ENCODE data around the gene CD3E.
"Not testable (repeated sequence)": the region's sequence is repeated elsewhere in the genome, so short reads cannot be mapped to it uniquely, and the experiment has no call there.

The CD3E gene

DNA sequence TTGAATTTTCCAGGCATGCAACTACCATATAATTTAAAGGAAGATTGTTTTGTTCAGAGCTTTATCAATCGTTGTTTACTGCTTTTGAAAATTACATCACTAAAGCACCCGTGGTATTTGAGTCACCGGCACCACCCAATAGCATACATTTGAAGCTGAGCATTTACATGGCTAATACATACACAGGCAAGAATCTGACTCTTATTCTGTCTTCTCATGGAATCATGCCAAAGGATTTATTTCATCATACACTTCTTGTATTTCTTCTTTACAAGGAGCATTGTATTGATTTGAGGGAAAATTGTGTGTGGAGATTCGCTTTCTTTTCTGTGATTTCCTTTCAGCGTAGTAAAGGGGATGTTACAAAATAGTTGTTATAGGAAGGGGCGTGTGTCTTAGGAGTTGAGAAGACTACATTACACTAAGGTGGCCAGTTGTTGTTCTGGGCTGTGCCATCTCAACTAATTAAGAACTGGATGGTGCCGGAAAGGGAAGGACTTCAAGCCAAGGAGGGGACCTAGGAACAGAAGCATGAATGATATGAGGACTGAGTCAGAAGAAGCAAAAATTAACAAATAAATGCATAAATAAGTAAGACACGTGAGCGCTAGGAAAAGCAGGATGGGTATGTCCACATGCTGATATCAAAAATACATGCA is 12.9 kb upstream of the CD3E start:
- DNase-seq: no peak

DNA sequence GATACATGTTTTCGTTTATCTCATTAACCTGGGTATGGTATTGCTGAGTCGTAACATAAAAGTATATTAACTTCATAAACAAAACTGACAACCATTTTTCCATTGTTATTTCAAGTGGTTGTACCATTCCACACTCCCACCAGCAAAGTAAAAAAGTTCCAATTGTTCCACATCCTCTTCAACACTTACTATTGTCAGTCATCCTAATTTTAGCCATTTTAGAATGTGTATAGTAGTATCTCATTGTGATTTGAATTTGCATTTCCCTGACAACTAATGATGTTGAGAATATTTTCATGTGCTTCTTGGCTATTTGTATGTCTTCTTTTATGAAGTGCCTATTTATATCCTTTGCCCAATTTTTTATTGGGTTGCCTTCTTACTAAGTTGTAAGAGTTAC is 10.5 kb upstream of the CD3E start:
- no peak for DNase-seq

DNA sequence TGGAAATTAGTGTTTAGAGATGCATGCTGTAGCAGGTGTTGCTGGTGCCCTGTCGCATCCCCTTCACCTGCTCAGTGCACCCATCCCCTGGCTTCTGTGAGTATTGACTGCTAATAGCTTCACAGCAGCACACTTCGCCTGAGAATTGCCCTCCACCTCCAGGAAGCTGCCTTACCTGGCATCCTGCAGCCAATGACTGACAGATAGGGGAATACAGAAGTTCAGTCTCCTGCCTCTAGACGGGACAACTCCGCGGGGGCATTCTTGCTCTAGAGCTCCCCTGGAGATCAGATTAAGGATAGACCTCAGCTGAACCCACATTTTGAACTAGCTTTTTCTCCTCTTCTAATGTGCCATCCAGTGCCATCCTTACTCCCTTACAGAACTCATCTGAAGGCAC is 9.3 kb upstream of the CD3E start:
- DNase-seq: no peak

DNA sequence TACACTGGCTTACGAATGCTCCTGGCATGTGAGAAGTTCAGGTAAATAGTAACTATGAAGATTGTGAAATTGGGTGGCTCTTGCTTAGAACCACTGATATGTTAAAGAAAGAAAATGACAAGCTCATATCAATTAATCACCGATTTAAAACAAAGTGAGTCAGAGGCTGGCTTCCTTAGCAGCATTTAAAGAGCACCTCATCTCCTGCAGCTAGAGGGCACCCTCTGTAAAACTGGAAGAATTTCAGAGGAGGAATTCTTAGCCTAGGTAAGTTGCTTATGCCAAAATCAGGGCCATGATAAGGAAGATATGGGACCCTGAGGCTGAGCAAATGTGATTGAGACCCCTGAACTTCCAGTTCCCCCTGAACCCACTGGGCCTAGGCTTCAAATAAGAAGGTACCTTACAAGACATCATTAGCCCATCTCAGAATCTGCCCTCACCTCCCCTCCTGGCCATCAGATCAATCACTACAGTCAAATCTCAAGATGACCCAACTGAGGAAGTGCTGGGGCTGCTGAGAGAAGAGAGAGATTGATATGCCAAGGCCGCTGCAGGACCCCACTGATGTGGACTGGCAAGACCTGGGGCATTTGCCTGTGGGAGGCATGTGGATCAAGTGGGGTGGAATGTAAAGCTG is 8.6 kb upstream of the CD3E start:
- no peak for DNase-seq

DNA sequence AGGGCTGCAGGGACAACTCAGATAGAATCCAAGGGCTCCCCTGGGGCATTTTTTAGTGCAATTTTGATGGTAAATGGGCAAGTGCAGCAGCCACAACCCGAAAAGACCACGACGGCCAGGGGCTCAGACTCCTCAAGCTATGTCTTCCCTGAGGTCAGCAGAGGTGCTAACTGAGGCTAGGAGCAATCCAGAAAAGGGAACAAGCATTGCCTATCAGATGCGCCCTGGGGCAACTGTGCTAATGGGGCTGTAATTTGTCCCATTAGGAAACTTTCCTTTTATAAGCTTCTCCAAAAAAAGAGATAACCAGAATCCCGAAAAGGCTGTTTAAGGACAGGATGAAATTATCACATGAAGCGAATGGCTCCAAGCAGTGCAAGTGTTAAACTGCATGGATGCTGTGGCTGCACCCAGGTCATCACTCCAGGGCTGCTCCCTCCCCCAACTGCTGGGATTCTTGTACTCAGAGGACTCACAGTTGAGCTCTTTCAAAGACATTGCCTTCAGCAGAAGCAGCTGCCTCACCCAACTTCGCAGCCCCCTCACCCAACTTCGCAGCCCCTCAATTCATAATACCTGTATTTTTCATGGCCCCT is 2.8 kb upstream of the CD3E start:
- DNase-seq: no peak

DNA sequence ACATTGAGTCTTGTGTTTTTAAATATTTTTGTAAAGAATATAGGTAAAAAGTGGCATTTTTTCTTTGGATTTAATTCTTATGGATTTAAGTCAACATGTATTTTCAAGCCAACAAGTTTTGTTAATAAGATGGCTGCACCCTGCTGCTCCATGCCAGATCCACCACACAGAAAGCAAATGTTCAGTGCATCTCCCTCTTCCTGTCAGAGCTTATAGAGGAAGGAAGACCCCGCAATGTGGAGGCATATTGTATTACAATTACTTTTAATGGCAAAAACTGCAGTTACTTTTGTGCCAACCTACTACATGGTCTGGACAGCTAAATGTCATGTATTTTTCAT is 333 bp upstream of the CD3E start:
- DNase-seq: no peak

DNA sequence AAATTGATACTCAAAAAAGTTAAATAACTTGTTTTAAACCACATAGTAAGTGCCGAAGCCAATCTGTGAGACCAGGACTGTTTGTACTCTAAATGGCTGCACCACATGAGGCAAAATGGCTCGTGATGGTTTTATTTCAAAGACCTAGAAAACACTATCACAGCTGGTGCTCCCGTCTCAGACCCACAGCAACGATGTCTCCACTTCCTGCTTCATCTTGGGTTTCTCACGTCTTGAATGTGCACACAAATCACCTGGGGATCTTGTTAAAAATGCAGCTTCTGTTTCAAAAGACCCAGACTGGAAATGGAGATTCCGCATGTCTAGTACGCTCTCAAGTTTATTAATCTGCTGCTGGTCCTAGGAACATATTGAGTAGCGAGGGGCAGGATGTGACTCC is 1.2 kb downstream of the CD3E start:
- DNase-seq: no peak

DNA sequence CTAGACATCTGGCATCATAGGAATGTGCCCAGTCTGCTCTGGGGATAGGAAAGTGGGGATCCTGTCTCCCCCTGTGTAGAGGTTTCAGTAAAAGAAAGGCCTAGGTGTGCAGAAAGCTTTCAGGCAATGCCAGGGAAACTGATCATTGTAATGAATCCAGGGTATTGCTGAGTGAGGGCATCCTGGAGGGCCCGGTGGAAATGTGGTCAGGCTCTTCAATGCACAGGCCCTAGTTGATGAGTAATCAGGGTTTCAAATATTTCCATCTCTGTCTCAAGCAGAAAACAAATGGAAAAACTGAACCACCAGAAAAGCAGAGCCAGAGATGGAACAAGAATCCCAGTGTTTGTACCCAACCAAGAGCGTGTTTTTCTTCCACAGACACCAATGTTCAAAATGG is 2.0 kb downstream of the CD3E start:
- DNase-seq: no peak

DNA sequence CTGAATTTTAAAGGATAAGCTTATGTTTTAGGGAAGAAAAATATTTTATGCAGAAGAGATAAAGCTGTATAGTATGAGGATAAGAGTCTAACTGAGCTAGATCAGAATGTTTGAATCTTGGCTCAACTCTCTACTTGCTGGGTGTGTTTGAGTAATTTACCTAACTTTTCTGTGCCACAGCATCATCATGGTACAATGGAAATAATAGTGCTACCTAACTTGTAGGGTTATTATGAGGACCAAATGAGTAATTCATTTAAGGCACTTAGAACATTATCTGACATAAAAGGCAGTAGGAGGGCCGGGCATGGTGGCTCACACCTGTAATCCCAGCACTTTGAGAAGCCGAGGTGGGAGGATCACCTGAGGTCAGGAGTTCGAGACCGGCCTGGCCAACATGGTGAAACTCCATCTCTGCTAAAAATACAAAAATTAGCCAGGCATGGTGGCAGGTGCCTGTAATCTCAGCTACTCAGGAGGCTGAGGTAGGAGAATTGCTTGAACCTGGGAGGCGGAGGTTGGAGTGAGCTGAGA is 4.5 kb downstream of the CD3E start:
- not testable (repeated sequence) for DNase-seq

DNA sequence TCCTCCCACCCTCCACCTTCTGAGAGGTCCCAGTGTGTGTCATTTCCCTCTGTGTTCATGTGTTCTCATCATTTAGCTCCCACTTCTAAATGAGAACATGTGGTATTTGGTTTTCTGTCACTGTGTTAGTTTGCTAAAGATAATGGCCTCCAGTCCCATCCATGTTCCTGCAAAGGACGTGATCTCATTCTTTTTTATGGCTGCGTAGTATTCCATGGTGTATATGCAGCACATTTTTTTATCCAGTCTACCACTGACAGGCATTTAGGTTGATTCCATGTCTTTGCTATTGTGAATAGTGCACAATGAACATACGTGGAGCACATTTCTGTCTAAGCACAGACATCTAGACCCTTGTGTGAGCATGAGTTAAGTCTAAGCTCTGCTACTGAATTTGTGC is 5.7 kb downstream of the CD3E start:
- no peak for DNase-seq

DNA sequence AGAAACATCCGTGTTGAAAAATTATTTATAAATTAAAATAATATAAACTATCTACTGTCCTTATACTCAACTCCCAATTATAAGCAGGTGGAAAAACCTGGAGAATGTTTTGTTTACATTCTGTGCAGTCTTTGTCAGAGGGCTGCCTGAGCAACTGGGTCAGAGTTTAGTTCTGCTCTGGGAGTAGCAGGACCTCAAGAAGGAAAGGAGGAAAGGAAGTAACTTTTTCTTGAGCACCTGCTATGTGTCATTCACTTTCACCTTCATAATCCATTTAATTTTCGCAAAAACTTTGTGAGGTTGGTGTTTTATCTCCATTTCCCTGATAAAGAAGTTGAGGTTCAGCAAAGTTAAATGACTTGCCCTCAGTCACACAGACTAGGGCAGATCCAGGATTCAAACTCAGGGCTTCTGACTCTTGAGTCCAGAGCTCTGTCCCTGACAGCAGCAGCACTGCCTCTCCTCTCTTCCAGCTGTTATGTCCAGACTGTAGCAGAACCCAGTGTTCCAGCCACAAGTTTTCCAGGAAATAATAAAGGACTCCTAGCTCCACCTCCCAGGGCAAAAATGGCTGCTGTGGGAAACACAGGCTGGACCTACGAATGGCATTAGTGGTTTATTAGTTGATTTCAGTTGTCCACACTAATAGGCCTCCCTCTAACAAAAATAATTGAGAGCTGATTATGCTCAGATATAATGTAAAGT is 6.4 kb downstream of the CD3E start:
- DNase-seq: no peak

DNA sequence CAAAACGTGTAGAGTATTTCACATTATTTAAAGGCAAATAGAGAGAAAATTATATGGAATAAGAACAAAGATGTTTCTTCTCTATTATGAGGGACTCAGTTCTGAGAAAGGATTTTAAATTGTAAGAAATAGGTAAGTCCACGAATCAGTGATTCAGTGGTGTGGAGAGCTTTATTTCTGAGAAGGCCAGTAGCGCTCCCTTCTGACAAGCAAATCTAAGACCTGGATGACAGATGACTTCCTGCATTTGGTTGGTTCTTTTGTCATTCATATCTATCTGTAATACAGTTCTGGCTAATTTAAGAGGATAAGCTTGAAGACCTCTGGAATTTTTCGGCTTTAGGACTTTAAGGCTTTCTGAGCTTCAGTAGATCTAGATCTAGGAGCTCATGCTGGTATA is 7.0 kb downstream of the CD3E start:
- no peak for DNase-seq

DNA sequence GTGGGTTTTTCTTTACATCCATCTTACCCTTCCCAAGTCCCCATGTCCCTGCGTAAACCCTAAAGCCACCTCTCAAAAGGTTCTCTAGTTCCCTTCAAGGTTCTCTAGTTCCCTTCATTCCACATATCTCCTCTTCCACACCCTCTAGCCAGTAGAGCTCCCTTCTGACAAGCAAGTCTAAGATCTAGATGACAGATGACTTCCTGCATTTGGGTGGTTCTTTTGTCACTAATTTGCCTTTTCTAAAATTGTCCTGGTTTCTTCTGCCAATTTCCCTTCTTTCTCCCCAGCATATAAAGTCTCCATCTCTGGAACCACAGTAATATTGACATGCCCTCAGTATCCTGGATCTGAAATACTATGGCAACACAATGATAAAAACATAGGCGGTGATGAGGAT is 7.8 kb downstream of the CD3E start:
- no peak for DNase-seq

DNA sequence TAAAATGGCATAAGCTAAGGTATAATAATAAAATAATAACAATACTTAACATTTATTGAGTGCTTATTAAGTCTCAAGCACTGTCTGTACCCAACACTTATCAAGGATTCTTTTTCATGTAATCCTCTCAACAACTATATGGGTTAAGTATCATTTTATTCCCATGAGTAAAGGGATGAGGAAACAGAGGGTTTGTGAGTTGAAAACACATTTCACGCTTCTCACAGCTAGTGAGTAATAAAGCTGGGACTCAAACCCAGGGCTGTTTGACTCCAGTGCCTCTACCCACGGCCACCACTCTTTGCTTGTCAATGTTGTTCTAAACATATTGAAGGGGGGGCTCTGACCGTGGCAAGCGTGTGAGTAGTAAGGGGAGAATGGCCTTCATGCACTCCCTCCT is 8.7 kb downstream of the CD3E start:
- DNase-seq: no peak

DNA sequence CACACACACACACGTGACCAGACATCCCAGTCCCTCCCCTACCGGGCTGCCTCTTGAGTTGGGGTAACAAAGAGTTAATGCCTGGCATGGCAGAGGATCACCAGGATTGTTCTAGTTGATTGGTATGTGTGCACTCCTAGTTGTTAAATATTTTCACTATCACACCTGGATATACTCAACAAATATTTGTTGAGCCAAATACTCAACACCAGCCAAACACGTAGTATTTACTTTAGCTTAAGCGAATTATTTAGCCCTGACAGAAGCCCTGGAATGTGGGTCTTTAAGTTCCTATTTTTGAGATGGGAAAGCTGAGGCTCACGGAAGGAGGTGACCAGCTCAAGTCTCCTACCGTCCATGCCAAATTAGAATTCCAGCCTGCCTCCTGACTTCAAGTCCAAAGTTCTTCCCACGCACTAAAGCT is 10.5 kb downstream of the CD3E start:
- DNase-seq: no peak

DNA sequence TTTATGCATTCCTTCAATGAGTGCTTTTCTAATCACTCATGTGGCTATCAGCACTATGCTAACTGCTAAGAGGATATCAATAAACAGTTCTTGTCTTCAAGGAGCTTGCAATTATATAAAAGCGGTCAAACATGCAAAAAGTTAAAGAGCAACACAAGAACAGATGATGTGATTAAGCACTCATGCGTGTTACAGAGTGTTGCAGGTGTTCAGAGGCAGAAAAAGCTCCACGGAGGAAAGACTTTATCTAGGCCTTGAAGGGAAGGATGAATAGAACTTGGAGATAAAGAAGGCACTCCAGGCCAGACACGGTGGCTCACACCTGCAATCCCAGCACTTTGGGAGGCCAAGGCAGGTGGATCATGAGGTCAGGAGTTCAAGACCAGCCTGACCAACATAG is 13.6 kb downstream of the CD3E start:
- no peak for DNase-seq

DNA sequence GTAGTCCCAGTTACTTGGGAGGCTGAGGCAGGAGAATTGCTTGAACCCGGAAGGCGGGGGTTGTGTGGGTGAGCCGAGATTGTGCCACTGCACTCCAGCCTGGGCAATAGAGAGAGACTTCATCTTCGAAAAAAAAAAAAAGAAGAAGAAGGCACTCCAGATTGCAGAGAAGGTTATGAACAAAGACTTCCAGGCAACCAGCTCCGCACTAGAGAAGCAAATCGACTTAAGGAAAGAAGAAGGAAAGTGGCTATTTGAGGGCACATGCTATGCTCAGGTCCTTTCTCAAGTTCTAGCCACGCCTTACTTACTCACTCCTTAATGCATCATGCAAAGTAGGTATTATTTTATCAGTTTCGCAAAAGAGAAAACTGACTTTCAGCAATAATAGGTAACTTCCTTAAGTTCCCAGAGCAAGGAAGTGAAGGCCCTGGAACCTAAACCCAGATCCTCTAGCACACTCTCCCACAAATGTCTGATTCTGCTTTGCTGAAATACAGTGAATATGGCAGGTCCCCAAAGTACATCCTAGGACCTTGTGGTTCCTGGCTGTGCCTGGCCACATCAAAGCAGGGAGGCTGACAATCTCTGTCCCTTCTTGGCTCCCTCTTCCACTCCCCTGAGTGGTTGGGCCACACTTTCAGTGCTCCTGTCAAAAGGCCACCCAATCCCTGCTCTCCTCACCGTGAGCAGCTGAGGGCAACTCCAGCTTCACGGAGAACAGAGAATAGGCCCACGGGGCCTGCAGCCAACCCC is 14.2 kb downstream of the CD3E start:
- DNase-seq: no peak

DNA sequence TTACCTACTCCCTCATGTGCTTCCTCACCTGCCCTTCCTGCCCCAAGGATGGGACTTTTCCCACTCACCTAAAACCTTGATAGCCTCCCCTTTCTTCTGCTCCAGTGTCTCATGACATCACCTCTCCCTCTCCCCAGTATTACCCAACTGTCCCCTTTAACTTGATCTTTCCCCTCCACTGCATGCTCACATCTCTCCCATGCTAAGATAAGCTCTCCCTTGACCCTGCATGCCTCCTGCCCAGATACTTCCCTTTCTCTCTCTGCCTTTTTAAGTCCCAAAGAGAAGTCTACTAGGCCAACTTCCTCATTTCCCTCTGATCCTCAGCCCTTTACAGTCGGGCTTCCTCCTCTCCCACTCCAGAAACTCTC is 14.8 kb downstream of the CD3E start:
- DNase-seq: no peak

DNA sequence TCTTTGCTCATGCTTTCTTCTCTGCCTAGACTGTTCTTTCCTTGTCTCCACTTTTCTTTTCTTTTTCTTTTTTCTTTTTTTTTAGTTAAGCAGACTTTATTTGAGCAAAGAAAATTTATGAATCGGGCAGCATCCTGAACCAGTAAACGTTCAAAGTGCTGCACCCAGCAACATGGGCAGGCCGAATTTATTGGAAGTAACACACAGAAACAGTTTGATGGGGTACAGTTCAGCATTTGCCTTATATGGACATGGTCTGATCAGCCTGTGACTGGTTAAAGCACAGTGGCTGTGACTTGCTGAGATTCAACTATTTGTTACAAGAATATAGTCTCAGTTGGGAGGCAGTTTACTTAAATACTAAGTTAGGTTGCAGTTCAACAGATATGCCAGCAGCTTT is 16.0 kb downstream of the CD3E start:
- no peak for DNase-seq

DNA sequence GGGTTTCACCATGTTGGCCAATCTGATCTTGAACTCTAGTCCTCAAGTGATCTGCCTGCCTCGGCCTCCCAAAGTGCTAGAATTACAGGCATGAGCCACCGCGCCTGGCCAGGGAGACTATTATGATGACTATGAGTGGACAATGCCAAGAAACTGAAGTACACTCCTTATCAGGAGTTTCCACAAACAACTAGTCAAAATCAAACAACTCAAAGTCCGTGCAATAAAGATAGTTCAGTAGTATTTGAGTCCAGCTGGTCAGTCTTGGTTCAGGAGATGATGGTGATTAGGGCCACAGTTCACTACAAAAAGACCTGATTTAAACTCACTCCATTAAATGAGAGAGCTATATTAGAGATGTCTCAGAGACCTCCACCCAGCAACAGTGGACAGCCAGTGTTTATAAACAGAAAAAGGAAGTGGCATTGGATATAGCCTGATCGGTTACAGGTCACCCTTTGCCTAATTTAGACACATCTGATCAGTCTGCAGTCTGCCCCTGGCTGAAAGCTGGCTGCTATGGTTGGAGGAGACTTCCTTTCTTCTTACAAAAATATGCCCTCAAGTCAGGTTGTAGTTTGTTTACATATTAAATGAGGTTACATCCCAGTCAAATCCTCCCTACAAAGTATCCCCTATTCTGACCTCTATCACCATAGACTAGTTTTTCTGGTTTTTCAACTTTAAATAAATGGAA is 17.0 kb downstream of the CD3E start:
- no peak for DNase-seq

DNA sequence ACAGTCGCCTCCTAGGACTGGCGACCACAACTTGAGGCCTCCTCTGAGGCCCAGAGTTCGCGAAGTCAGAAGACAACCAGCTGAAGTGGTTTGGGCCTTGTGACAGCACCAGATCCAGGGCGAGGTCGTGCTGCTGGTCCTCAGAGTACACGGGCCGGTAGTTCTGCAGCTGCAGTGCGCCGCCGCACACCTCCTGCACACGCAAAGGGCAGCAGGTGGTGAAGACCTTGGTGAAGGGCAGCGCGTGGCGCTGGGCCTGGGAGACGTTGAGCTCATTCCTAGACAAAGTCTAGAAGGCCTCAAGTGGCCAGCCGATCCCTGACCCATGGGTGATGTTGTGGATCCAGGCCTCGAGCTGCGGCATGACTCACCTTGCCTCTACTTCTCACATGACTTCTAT is 18.2 kb downstream of the CD3E start:
- no peak for DNase-seq

DNA sequence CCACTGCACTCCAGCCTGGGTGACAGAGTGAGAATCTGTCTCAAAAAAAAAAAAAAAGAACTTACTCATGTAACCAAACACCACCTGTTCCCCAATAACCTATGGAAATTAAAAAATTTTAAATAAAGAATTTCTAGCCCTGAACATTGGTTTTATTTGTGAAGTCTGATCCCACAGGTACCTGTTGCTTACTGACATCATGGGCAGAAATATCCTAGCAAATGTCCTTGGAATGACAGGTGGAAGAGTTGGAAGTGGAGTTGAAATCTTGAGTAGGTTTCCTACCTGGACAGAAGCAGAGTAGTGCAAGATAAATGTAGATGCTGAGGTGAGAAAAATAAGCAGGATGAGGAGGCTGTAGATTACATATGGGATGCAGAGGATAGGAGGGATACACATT is 20.8 kb downstream of the CD3E start:
- no peak for DNase-seq

DNA sequence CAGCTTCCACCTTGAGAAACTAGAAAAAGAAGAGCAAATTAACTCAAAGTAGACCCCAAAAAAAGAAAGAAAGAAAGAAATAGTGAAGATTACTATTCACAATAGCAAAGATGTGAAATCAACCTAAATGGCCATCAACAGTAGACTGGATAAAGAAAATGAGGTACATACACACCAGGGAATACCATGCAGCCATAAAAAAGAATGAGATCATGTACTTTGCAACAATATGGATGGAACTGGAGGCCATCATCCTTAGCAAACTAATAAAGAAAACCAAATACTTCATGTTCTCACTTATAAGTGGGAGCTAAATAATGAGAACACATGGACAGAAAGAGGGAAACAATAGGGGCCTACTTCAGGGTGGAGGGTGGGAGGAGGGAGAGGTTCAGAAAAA is 24.2 kb downstream of the CD3E start:
- DNase-seq: no peak

All from NCI-H2029 treated with DMSO at 0.1 percent for 48 hours (cell line).